ENCODE results near the gene ZG16.
"Not testable (repeated sequence)": the region's sequence is repeated elsewhere in the genome, so short reads cannot be mapped to it uniquely, and the experiment has no call there.

ZG16 gene

DNA sequence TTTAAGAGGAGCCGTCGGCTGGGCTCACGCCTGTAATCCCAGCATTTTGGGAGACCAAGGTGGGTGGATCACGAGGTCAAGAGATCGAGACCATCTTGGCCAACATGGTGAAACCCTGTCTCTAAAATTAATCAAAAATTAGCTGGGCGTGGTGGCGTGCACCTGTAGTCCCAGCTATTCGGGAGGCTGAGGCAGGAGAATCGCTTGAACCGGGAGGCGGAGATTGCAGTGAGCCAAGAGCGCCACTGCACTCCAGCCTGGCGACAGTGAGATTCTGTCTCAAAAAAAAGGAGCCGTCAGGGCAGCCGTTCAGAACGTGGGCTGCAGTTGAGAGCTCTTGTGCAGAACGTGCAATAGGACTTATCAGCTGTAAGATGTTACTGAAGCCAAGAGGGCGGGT, 15.1 kb downstream of the ZG16 start:
- not testable (repeated sequence) for H3K27ac ChIP-seq (ENCODE audit: low read depth in 2 of 2, low read length in 2 of 2); H3K9ac ChIP-seq (ENCODE audit: low read depth in 1 of 2, low read length in 2 of 2); H3K9me3 ChIP-seq (ENCODE audit: control insufficient read depth in 2 of 2, low read length in 2 of 2); H3K27me3 ChIP-seq (ENCODE audit: control insufficient read depth in 2 of 2, insufficient read depth in 2 of 2, low read length in 2 of 2); H3K4me3 ChIP-seq (ENCODE audit: low read length in 2 of 2)
- Histone ChIP-seq H3K36me3 (ENCODE audit: control insufficient read depth in 2 of 2, insufficient read depth in 2 of 2, low read length in 2 of 2) (peaks cover 7 to 15% of the 10 kb centered on the region in 2 donors), H3K4me1 (ENCODE audit: control insufficient read depth in 2 of 2, insufficient read depth in 2 of 2, low read length in 2 of 2) (peaks cover 9 to 20% of the 10 kb centered on the region in 2 donors)

DNA sequence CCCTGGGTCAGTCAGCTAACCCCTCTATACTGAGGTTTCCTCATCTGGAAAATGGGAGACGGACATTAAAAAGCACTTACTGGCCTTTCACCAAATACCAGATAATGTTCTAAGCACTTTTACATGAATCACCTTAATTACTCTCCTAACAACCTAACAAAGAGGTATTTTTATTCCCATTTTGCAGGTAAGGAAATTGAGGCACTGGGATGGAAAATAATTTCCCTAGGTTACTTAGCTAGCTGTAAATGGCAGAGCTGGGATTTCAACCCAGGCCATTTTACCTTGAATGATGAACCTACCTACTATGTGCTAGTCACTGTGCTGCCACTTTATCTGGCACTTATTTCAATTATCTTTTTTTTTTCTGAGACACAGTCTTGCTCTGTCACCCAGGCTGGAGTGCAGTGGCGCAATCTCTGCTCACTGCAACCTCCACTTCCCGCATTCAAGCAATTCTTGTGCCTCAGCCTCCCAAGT, 16.2 kb downstream of the ZG16 start:
- peaks cover 9 to 20% of the 10 kb centered on the region in 2 donors for H3K4me1 ChIP-seq (ENCODE audit: control insufficient read depth in 2 of 2, insufficient read depth in 2 of 2, low read length in 2 of 2)
- no peaks in the 10 kb centered on the region for H3K27me3 ChIP-seq (ENCODE audit: control insufficient read depth in 2 of 2, insufficient read depth in 2 of 2, low read length in 2 of 2)
- no peak overlapping the region for H3K9ac ChIP-seq (ENCODE audit: low read depth in 1 of 2, low read length in 2 of 2)
- no peak overlapping the region for H3K27ac ChIP-seq (ENCODE audit: low read depth in 2 of 2, low read length in 2 of 2)
- H3K4me3 ChIP-seq (ENCODE audit: low read length in 2 of 2): no peak overlapping the region
- H3K36me3 ChIP-seq (ENCODE audit: control insufficient read depth in 2 of 2, insufficient read depth in 2 of 2, low read length in 2 of 2): peaks cover 18 to 26% of the 10 kb centered on the region in 2 donors
- H3K9me3 ChIP-seq (ENCODE audit: control insufficient read depth in 2 of 2, low read length in 2 of 2): no peaks in the 10 kb centered on the region

DNA sequence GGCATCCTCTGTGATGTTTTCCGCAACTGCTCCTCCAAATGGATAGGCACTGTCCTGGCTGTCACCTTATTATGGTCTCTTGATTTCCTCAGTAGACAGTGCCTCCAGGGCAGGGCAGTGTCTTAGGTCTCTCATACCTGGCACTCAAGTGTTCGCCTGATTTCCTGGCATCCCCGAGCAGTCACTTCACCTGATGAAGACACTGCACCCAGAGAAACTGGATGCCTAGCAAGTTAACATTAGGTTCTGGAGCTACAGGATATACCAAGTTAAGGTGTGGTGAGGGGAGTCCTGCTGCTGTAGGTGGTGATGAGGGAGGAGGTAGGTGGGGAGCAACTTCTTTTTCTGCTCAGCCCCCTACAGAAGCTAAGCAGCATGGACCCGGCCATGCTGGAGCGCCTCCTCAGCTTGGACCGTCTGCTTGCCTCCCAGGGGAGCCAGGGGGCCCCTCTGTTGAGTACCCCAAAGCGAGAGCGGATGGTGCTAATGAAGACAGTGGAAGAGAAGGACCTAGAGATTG, 24.4 kb downstream of the ZG16 start:
- Histone ChIP-seq H3K9ac (ENCODE audit: low read depth in 1 of 2, low read length in 2 of 2) (no peak overlapping the region), H3K27me3 (ENCODE audit: control insufficient read depth in 2 of 2, insufficient read depth in 2 of 2, low read length in 2 of 2) (no peaks in the 10 kb centered on the region), H3K36me3 (ENCODE audit: control insufficient read depth in 2 of 2, insufficient read depth in 2 of 2, low read length in 2 of 2) (peaks cover 38 to 46% of the 10 kb centered on the region in 2 donors), H3K4me1 (ENCODE audit: control insufficient read depth in 2 of 2, insufficient read depth in 2 of 2, low read length in 2 of 2) (peaks cover 6 to 7% of the 10 kb centered on the region in 2 donors), H3K9me3 (ENCODE audit: control insufficient read depth in 2 of 2, low read length in 2 of 2) (no peaks in the 10 kb centered on the region), H3K27ac (ENCODE audit: low read depth in 2 of 2, low read length in 2 of 2) (no peak overlapping the region), H3K4me3 (ENCODE audit: low read length in 2 of 2) (no peak overlapping the region)

DNA sequence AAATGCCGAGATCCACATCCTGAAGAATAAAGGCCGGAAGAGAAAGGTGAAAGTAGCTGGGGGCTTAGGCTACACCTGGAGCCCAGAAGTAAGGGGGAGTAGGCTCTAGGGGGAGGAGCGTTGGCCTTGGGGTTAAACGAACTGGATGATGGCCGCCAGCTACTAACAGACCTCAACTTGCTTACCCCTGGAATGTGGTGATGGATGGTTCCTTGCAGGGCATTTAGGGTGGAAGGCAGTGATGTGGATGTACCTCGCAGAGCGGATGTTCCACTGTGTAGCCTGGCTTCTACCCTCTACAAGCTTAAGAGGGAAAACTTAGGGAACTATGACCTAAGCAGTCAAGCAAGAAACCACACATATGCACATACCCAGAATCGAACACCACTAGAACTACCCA, 26.0 kb downstream of the ZG16 start:
- no peaks in the 10 kb centered on the region for H3K9me3 ChIP-seq (ENCODE audit: control insufficient read depth in 2 of 2, low read length in 2 of 2)
- H3K9ac ChIP-seq (ENCODE audit: low read depth in 1 of 2, low read length in 2 of 2): peak overlapping the region in 1 of 2 donors; percentile 85
- peaks cover 29 to 38% of the 10 kb centered on the region in 2 donors for H3K36me3 ChIP-seq (ENCODE audit: control insufficient read depth in 2 of 2, insufficient read depth in 2 of 2, low read length in 2 of 2)
- H3K27me3 ChIP-seq (ENCODE audit: control insufficient read depth in 2 of 2, insufficient read depth in 2 of 2, low read length in 2 of 2): no peaks in the 10 kb centered on the region
- peaks cover 17 to 20% of the 10 kb centered on the region in 2 donors for H3K4me1 ChIP-seq (ENCODE audit: control insufficient read depth in 2 of 2, insufficient read depth in 2 of 2, low read length in 2 of 2)
- no peak overlapping the region for H3K4me3 ChIP-seq (ENCODE audit: low read length in 2 of 2)
- peak overlapping the region; percentile 96 to 99 for H3K27ac ChIP-seq (ENCODE audit: low read depth in 2 of 2, low read length in 2 of 2)

DNA sequence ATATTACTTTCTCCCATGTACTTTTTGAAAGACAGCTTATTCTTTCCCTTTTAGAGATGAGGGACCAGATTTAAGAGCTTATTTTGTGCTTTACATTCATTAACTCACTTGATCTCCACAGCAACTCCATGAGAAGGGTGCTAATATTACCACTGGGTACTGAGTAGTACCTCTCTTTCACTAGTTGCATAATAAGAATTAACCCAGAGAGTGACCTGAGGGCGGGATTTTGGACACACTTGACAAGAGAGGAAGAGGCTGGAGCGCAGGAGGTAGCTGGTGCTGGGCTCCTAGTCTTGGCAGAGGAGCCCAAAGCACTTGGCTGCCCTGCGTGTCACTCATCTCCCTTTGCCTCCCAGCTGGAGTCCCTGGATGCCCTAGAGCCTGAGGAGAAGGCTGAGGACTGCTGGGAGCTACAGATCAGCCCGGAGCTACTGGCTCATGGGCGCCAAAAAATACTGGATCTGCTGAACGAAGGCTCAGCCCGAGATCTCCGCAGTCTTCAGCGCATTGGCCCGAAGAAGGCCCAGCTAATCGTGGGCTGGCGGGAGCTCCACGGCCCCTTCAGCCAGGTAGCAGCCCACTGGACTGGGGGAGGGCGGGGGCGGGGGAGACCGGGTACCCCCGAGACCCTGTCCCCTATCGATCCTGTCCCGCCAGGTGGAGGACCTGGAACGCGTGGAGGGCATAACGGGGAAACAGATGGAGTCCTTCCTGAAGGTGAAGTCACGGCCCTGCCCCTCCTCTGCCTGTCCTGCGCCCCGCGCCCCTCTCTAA, 26.6 kb downstream of the ZG16 start:
- Histone ChIP-seq H3K27me3 (ENCODE audit: control insufficient read depth in 2 of 2, insufficient read depth in 2 of 2, low read length in 2 of 2) (no peaks in the 10 kb centered on the region), H3K4me3 (ENCODE audit: low read length in 2 of 2) (peak overlapping the region; percentile 80 to 93), H3K27ac (ENCODE audit: low read depth in 2 of 2, low read length in 2 of 2) (peak overlapping the region; percentile 96 to 99), H3K4me1 (ENCODE audit: control insufficient read depth in 2 of 2, insufficient read depth in 2 of 2, low read length in 2 of 2) (peaks cover 21 to 24% of the 10 kb centered on the region in 2 donors), H3K9ac (ENCODE audit: low read depth in 1 of 2, low read length in 2 of 2) (peak overlapping the region; percentile 85 to 96), H3K36me3 (ENCODE audit: control insufficient read depth in 2 of 2, insufficient read depth in 2 of 2, low read length in 2 of 2) (peaks cover 27 to 34% of the 10 kb centered on the region in 2 donors), H3K9me3 (ENCODE audit: control insufficient read depth in 2 of 2, low read length in 2 of 2) (no peaks in the 10 kb centered on the region)

DNA sequence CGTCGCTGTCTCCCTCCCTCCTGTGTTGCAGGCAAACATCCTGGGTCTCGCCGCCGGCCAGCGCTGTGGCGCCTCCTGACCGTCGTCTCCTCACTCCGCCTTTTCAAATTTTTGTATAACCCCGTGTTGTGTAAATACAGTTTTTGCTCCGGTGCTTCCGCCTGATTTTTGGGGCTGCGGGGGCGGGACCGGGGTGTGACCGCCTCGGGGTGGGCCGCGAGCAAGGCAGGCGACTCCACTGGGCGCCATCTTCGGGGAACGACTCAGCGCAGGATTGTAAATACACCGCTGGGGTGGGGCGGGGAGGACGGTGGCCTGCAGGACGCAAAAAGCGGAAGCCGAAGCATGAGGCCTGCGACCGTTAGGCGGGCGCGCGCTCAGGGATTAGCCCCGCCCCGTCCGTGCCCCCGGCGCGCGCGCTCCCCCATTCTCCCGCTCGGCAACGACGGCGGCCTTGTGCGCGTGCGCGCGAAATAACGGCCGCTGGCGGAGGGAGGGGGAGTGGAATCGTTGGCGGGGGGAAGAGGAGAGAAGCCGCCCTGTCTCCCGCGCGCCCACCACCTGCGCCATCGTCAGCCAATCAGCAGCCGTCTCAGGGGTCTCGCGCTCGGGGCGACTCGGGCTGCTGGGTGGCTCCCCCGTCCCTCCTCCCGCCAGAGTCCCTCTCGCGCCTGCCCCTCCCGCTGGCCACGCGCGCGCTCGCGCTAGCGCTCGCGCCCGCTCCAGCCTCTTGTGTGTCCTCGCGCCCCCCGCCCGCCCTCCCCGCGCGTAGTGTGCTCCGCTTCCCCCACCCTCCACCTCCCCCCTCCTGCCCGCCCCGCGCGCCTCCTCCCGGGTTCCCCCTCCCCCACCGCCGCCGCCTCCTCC, 27.4 kb downstream of the ZG16 start:
- peaks cover 32 to 35% of the 10 kb centered on the region in 2 donors for H3K36me3 ChIP-seq (ENCODE audit: control insufficient read depth in 2 of 2, insufficient read depth in 2 of 2, low read length in 2 of 2)
- peak overlapping the region; percentile 80 to 93 for H3K4me3 ChIP-seq (ENCODE audit: low read length in 2 of 2)

DNA sequence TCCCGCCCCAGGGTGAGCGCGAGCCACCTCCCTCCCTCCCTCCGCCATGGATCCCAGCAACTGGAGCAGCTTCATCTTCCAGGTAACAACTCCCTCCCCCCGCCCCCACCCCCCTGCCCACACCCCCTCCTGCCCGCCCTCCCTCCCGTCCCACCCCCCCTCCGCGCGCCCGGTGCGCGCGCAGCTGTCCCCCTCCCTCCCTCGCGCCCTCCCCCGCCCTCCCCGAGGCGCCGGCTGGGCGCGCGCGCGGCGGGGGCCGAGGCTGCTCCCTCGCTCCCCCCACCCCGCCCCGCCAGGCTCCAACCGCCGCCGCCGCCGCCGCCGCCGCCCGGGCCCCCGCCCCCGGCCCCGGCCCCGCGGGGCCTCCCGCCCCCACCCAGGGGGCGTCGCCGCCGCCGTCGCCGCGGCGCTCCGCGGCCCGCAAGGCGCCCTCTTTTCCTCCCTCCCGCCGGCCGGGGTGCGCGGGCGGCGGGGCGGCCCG, 28.1 kb downstream of the ZG16 start, which contains the start of gene MAZ:
TSS of gene MAZ (plus strand) at position 431 of the 481 bp plus-strand sequence. CDS start 173 bp downstream, outside the sequence.
- H3K36me3 ChIP-seq (ENCODE audit: control insufficient read depth in 2 of 2, insufficient read depth in 2 of 2, low read length in 2 of 2): peaks cover 27 to 30% of the 10 kb centered on the region in 2 donors
- peak within 1 kb of the TSS; percentile 82 to 93 for H3K4me3 ChIP-seq (ENCODE audit: low read length in 2 of 2)
- no peaks in the 10 kb centered on the region for H3K27me3 ChIP-seq (ENCODE audit: control insufficient read depth in 2 of 2, insufficient read depth in 2 of 2, low read length in 2 of 2)
- peak within 1 kb of the TSS; percentile 96 to 99 for H3K27ac ChIP-seq (ENCODE audit: low read depth in 2 of 2, low read length in 2 of 2)
- H3K9me3 ChIP-seq (ENCODE audit: control insufficient read depth in 2 of 2, low read length in 2 of 2): no peaks in the 10 kb centered on the region
- peaks cover 36 to 39% of the 10 kb centered on the region in 2 donors for H3K4me1 ChIP-seq (ENCODE audit: control insufficient read depth in 2 of 2, insufficient read depth in 2 of 2, low read length in 2 of 2)
- H3K9ac ChIP-seq (ENCODE audit: low read depth in 1 of 2, low read length in 2 of 2): peak within 1 kb of the TSS; percentile 74 to 88

More for the DNA sequence above, 27.4 kb downstream of the ZG16 start:
- H3K27me3 ChIP-seq (ENCODE audit: control insufficient read depth in 2 of 2, insufficient read depth in 2 of 2, low read length in 2 of 2): no peaks in the 10 kb centered on the region
- H3K27ac ChIP-seq (ENCODE audit: low read depth in 2 of 2, low read length in 2 of 2): peak overlapping the region; percentile 96 to 99
- H3K4me1 ChIP-seq (ENCODE audit: control insufficient read depth in 2 of 2, insufficient read depth in 2 of 2, low read length in 2 of 2): peaks cover 29 to 32% of the 10 kb centered on the region in 2 donors
- H3K9me3 ChIP-seq (ENCODE audit: control insufficient read depth in 2 of 2, low read length in 2 of 2): no peaks in the 10 kb centered on the region
- H3K9ac ChIP-seq (ENCODE audit: low read depth in 1 of 2, low read length in 2 of 2): peak overlapping the region; percentile 85 to 96

DNA sequence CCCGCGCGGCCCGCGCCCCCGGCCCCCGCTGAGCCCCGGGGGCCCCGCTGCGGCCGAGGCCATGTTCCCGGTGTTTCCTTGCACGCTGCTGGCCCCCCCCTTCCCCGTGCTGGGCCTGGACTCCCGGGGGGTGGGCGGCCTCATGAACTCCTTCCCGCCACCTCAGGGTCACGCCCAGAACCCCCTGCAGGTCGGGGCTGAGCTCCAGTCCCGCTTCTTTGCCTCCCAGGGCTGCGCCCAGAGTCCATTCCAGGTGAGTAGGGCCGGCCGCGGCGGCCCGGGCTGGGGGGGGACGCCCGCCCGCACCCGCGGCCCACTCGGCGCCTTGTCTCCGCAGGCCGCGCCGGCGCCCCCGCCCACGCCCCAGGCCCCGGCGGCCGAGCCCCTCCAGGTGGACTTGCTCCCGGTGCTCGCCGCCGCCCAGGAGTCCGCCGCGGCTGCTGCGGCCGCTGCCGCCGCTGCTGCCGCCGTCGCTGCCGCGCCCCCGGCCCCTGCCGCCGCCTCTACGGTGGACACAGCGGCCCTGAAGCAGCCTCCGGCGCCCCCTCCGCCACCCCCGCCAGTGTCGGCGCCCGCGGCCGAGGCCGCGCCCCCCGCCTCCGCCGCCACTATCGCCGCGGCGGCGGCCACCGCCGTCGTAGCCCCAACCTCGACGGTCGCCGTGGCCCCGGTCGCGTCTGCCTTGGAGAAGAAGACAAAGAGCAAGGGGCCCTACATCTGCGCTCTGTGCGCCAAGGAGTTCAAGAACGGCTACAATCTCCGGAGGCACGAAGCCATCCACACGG, 28.8 kb downstream of the ZG16 start:
- peak overlapping the region; percentile 74 to 88 for H3K9ac ChIP-seq (ENCODE audit: low read depth in 1 of 2, low read length in 2 of 2)
- H3K9me3 ChIP-seq (ENCODE audit: control insufficient read depth in 2 of 2, low read length in 2 of 2): no peaks in the 10 kb centered on the region
- H3K27me3 ChIP-seq (ENCODE audit: control insufficient read depth in 2 of 2, insufficient read depth in 2 of 2, low read length in 2 of 2): no peaks in the 10 kb centered on the region
- H3K36me3 ChIP-seq (ENCODE audit: control insufficient read depth in 2 of 2, insufficient read depth in 2 of 2, low read length in 2 of 2): peaks cover 21 to 24% of the 10 kb centered on the region in 2 donors
- H3K4me1 ChIP-seq (ENCODE audit: control insufficient read depth in 2 of 2, insufficient read depth in 2 of 2, low read length in 2 of 2): peaks cover 42 to 46% of the 10 kb centered on the region in 2 donors
- H3K27ac ChIP-seq (ENCODE audit: low read depth in 2 of 2, low read length in 2 of 2): peak overlapping the region; percentile 94 to 97
- peak overlapping the region; percentile 69 to 82 for H3K4me3 ChIP-seq (ENCODE audit: low read length in 2 of 2)

Data from mucosa of rectum (tissue), 2 donors.